A673 (cell line): ENCODE data around the gene PVALEF. TPM values are rescaled to one million over a fixed set of nuclear protein-coding genes. Genes with fewer than 3 reads are reported as not detected.

Experiments
- BruUV-seq: library from RNA; stranded (reverse); fragments of 400-500 nt; replicated peaks from 2 replicates; lab custom pipeline; 2021; lab: Mats Ljungman, UMichigan
- CTCF ChIA-PET: fragments of 300-600 bp; sonication (Branson Sonifier 250); formaldehyde crosslinking; loops from one replicate; lab custom pipeline; 2022; ENCODE audit warnings: antibody characterized with exemption; lab: Charles Lee
- POLR2A ChIA-PET: fragments of 300-600 bp; sonication (Branson Sonifier 250); formaldehyde crosslinking; loops from one replicate; lab custom pipeline; 2022; ENCODE audit warnings: antibody characterized with exemption; ENCODE audit not compliant: low non-redundant PET; lab: Charles Lee
- DNase-seq: peaks from one replicate; pipeline ENCODE4 v3.0.0-alpha.2; 2015; ENCODE audit warnings: low spot score
- H3K27ac ChIP-seq: fragments of 200-600 bp; sonication (generic); 2 replicates; pipeline ENCODE4 v1.5.1; 2016; ENCODE audit warnings: mixed run types, low read depth, mild to moderate bottlenecking, mixed read lengths, antibody characterized with exemption, low read length; ENCODE audit not compliant: poor library complexity, severe bottlenecking
- H3K27me3 ChIP-seq: fragments of 200-600 bp; sonication (generic); replicated peaks from 2 replicates; pipeline ENCODE4 v1.6.1; 2017; ENCODE audit warnings: mixed run types, low read depth, mild to moderate bottlenecking, mixed read lengths, antibody characterized with exemption, low read length; ENCODE audit not compliant: insufficient read depth, poor library complexity
- H3K36me3 ChIP-seq: fragments of 200-600 bp; sonication (generic); 2 replicates; pipeline ENCODE4 v1.6.1; 2016; ENCODE audit warnings: mixed run types, mild to moderate bottlenecking, mixed read lengths, antibody characterized with exemption, low read length; ENCODE audit not compliant: insufficient read depth, poor library complexity, severe bottlenecking
- H3K4me1 ChIP-seq: fragments of 200-600 bp; sonication (generic); 2 replicates; pipeline ENCODE4 v1.6.1; 2017; ENCODE audit warnings: mixed run types, mild to moderate bottlenecking, mixed read lengths, antibody characterized with exemption, low read length; ENCODE audit not compliant: insufficient read depth, poor library complexity, severe bottlenecking
- H3K4me3 ChIP-seq: fragments of 200-600 bp; sonication (generic); 2 replicates; pipeline ENCODE4 v1.5.1; 2016; ENCODE audit warnings: low read depth, mixed run types, mild to moderate bottlenecking, mixed read lengths, low read length; ENCODE audit not compliant: poor library complexity, severe bottlenecking
- H3K9me3 ChIP-seq: fragments of 200-600 bp; sonication (generic); 2 replicates; pipeline ENCODE4 v1.6.1; 2016; ENCODE audit warnings: mixed run types, low read depth, mild to moderate bottlenecking, mixed read lengths, antibody characterized with exemption, low read length; ENCODE audit not compliant: poor library complexity, severe bottlenecking
- CTCF ChIP-seq: fragments of 300-800, 200-600 bp; sonication (generic); conservative IDR thresholded peaks from 2 replicates; pipeline ENCODE4 v1.5.1; 2017; ENCODE audit warnings: low read depth, mild to moderate bottlenecking, antibody characterized with exemption, low read length, moderate library complexity, mixed read lengths
- EZH2 ChIP-seq: fragments of 200-600 bp; sonication (generic); IDR thresholded peaks from 2 replicates; pipeline ENCODE4 v1.6.1; 2017; ENCODE audit warnings: borderline replicate concordance, low read depth, mild to moderate bottlenecking, mixed read lengths, antibody characterized with exemption, low read length; ENCODE audit not compliant: poor library complexity, severe bottlenecking
- intact Hi-C: fragments of 100-400 bp; cut with micrococcal nuclease; formaldehyde crosslinking; loops from one replicate; pipeline ENCODE4 v1.10.0; 2022; ENCODE audit not compliant: unreplicated experiment
- total RNA-seq: library from RNA; stranded (reverse); gene quantifications from 2 replicates; pipeline ENCODE4 v1.2.3, GENCODE V29; 2021

PVALEF gene
- total RNA-seq, 1 experiment from 2014 or later: not detected

DNA sequence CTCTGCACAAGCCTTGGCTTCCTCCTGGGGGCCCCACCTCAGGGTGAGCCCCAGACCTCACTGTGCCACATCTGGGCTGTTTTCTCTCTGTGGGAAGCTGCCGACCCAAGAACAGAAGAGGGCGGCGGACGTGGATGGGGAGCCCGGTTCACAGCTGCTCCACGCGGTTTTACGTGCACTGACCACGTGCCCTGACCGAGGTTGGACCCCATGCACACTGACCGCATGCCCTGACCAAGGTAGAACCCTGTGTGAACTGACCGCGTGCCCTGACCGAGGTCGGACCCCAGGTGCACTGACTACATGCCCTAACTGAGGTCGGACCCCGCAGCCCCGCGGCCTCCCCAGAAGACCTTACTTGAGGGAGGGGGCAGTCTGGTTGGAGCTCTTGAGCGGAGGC lies 37.8 kb downstream of the PVALEF start:
- Histone ChIP-seq H3K27me3 (no peaks in the 10 kb centered on the region), H3K9me3 (no peaks in the 10 kb centered on the region), H3K4me3 (no peak overlapping the region), H3K27ac (no peak overlapping the region), H3K4me1 (peaks cover 22% of the 10 kb centered on the region), H3K36me3 (no peaks in the 10 kb centered on the region)
- no TSS peak for BruUV-seq
- TF ChIP-seq CTCF (no peak), EZH2 (no peak)
- intact Hi-C loops: no loop called here
- POLR2A ChIA-PET: no interaction called here
- no peak for DNase-seq
- CTCF ChIA-PET: no interaction called here

GRCh38 chr17:81204578-81204977 lies 39.3 kb downstream of the PVALEF start:
- no peak for DNase-seq
- H3K4me1 ChIP-seq: peaks cover 22% of the 10 kb centered on the region
- H3K27ac ChIP-seq: no peak overlapping the region
- H3K9me3 ChIP-seq: no peaks in the 10 kb centered on the region
- intact Hi-C loops: no loop called here
- TF ChIP-seq CTCF (no peak), EZH2 (no peak)
- no peak overlapping the region for H3K4me3 ChIP-seq
- ChIA-PET POLR2A (no interaction called here), CTCF (no interaction called here)
- BruUV-seq: no TSS peak
- no peaks in the 10 kb centered on the region for H3K27me3 ChIP-seq
- H3K36me3 ChIP-seq: no peaks in the 10 kb centered on the region

GRCh38 chr17:81206166-81206565 lies 40.9 kb downstream of the PVALEF start:
- intact Hi-C loops: no loop called here
- ChIA-PET POLR2A (no interaction called here), CTCF (interaction anchor here (1.2 kb wide), 1 partner anchor 278 kb away, joined by 3 read pairs; no protein-coding TSS in a partner anchor)
- Histone ChIP-seq H3K4me3 (no peak overlapping the region), H3K4me1 (peaks cover 19% of the 10 kb centered on the region), H3K9me3 (no peaks in the 10 kb centered on the region), H3K27ac (no peak overlapping the region), H3K27me3 (no peaks in the 10 kb centered on the region), H3K36me3 (no peaks in the 10 kb centered on the region)
- DNase-seq: peak; percentile 47
- TF ChIP-seq CTCF: no peak
- no peak for TF ChIP-seq EZH2
- BruUV-seq: no TSS peak
